Peyer's patch (tissue), 4 donors: ENCODE measurements around the gene PAM.

Experiments
- CTCF ChIP-seq, 6 experiments: fragments of 450-650 bp in 4 of 6; fragments of 200-600 bp in 2 of 6; sonication (generic) in 1 of 6; IDR thresholded peaks; one replicate each; pipeline ENCODE4 v1.5.1; 2017 to 2019; ENCODE audit warnings: antibody characterized with exemption in 6 of 6, mild to moderate bottlenecking in 3 of 6, moderate library complexity in 1 of 6
- POLR2A ChIP-seq, 2 donors: fragments of 450-650 bp; IDR thresholded peaks; one replicate each; pipeline ENCODE4 v1.5.1; 2017; ENCODE audit warnings: antibody characterized with exemption in 2 of 2, mild to moderate bottlenecking in 2 of 2, moderate library complexity in 2 of 2

- TF ChIP-seq POLR2A (IDR thresholded peaks at IDR 0.05) (no peak), CTCF (IDR thresholded peaks at IDR 0.05) (no peak)
Measured at GRCh38 chr5:102773133-102773532, 18.0 kb downstream of the PAM start.
